ENCODE measurements around the gene FBXL13.
"Not testable (repeated sequence)": the region's sequence is repeated elsewhere in the genome, so short reads cannot be mapped to it uniquely, and the experiment has no call there.

Gene FBXL13

GRCh38 chr7:103020876-103021275 lies 53.7 kb downstream of the FBXL13 start:
- not testable (repeated sequence) for ATAC-seq

GRCh38 chr7:103018295-103018694 lies 56.3 kb downstream of the FBXL13 start:
- ATAC-seq: not testable (repeated sequence)

- no peak for ATAC-seq
Observed at GRCh38 chr7:103011650-103012049, 62.9 kb downstream of the FBXL13 start.

- no peak for ATAC-seq
Observed at GRCh38 chr7:103010211-103010610, 64.4 kb downstream of the FBXL13 start.

- ATAC-seq: no peak
Observed at GRCh38 chr7:103009466-103010185, 65.0 kb downstream of the FBXL13 start.

GRCh38 chr7:103003004-103003403 lies 71.6 kb downstream of the FBXL13 start:
- no peak for ATAC-seq

GRCh38 chr7:103001210-103001609 lies 73.4 kb downstream of the FBXL13 start:
- no peak for ATAC-seq

- no peak for ATAC-seq
Observed at GRCh38 chr7:102996957-102997356, 77.6 kb downstream of the FBXL13 start.

- not testable (repeated sequence) for ATAC-seq
Observed at GRCh38 chr7:102995609-102996008, 79.0 kb downstream of the FBXL13 start.

GRCh38 chr7:102994567-102994966 lies 80.0 kb downstream of the FBXL13 start:
- ATAC-seq: no peak

- ATAC-seq: no peak
Observed at GRCh38 chr7:102993718-102994029, 80.9 kb downstream of the FBXL13 start.

GRCh38 chr7:102992938-102993717 lies 81.5 kb downstream of the FBXL13 start:
- no peak for ATAC-seq

GRCh38 chr7:102992509-102992937 lies 82.1 kb downstream of the FBXL13 start:
- no peak for ATAC-seq

- peak; percentile 55 to 69 for ATAC-seq
Observed at GRCh38 chr7:102991540-102992214, 82.9 kb downstream of the FBXL13 start.

GRCh38 chr7:102991077-102991539 lies 83.5 kb downstream of the FBXL13 start:
- ATAC-seq: no peak

GRCh38 chr7:102990642-102991041 lies 84.0 kb downstream of the FBXL13 start:
- ATAC-seq: no peak

GRCh38 chr7:102988631-102989560 lies 85.7 kb downstream of the FBXL13 start:
- no peak for ATAC-seq

- no peak for ATAC-seq
Observed at GRCh38 chr7:102988088-102988487, 86.5 kb downstream of the FBXL13 start.

- ATAC-seq: no peak
Observed at GRCh38 chr7:102985176-102985783, 89.3 kb downstream of the FBXL13 start.

GRCh38 chr7:102983602-102984001 lies 91.0 kb downstream of the FBXL13 start:
- no peak for ATAC-seq

- ATAC-seq: no peak
Observed at GRCh38 chr7:102982235-102982634, 92.4 kb downstream of the FBXL13 start.

GRCh38 chr7:102981451-102981850 lies 93.1 kb downstream of the FBXL13 start:
- ATAC-seq: no peak

Data from activated CD4-positive, CD25-positive, alpha-beta regulatory T cell treated with anti-CD3 and anti-CD28 coated beads, Interleukin-2, amount 50 U/mL, for 24 hours (primary cell).